ENCODE measurements around the gene LIPJ. TPM values are rescaled to one million over a fixed set of nuclear protein-coding genes. Genes with fewer than 3 reads are reported as not detected.

LIPJ gene
- total RNA-seq, 2 donors from 2014 or later: 0.09 to 0.17 TPM

- no peak overlapping the region for H3K27ac ChIP-seq
- H3K36me3 ChIP-seq: no peaks in the 10 kb centered on the region
- no peaks in the 10 kb centered on the region for H3K4me1 ChIP-seq (replicated peaks)
- TF ChIP-seq, protein P1, sequence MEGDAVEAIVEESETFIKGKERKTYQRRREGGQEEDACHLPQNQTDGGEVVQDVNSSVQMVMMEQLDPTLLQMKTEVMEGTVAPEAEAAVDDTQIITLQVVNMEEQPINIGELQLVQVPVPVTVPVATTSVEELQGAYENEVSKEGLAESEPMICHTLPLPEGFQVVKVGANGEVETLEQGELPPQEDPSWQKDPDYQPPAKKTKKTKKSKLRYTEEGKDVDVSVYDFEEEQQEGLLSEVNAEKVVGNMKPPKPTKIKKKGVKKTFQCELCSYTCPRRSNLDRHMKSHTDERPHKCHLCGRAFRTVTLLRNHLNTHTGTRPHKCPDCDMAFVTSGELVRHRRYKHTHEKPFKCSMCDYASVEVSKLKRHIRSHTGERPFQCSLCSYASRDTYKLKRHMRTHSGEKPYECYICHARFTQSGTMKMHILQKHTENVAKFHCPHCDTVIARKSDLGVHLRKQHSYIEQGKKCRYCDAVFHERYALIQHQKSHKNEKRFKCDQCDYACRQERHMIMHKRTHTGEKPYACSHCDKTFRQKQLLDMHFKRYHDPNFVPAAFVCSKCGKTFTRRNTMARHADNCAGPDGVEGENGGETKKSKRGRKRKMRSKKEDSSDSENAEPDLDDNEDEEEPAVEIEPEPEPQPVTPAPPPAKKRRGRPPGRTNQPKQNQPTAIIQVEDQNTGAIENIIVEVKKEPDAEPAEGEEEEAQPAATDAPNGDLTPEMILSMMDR (IDR thresholded peaks at IDR 0.05): no peak
- TF ChIP-seq POLR2AphosphoS5 (IDR thresholded peaks at IDR 0.05): no peak
- no peak for TF ChIP-seq POLR2A (IDR thresholded peaks at IDR 0.05)
- intact Hi-C loops (cut with DNase I): no loop called here
- H3K4me3 ChIP-seq: no peak overlapping the region
- H3K9me3 ChIP-seq: no peaks in the 10 kb centered on the region
- no peak for DNase-seq (ENCODE audit: low spot score)
- no peaks in the 10 kb centered on the region for H3K27me3 ChIP-seq (replicated peaks; ENCODE audit: insufficient read depth)
- WGBS: 95% methylated on average over 2 of the region's 2 CpGs
Measured at GRCh38 chr10:88592906-88593305, 6.3 kb downstream of the LIPJ start.

- no peak for TF ChIP-seq POLR2AphosphoS5 (IDR thresholded peaks at IDR 0.05)
- TF ChIP-seq, protein P1 (IDR thresholded peaks at IDR 0.05): no peak
- H3K27ac ChIP-seq: no peak overlapping the region
- H3K9me3 ChIP-seq: no peaks in the 10 kb centered on the region
- H3K27me3 ChIP-seq (replicated peaks; ENCODE audit: insufficient read depth): no peaks in the 10 kb centered on the region
- no peaks in the 10 kb centered on the region for H3K4me1 ChIP-seq (replicated peaks)
- H3K4me3 ChIP-seq: no peak overlapping the region
- H3K36me3 ChIP-seq: no peaks in the 10 kb centered on the region
- intact Hi-C loops (cut with DNase I): no loop called here
- WGBS: 100% methylated on average over 1 of the region's 1 CpG
- DNase-seq (ENCODE audit: low spot score): no peak
Measured at GRCh38 chr10:88594482-88594881, 7.9 kb downstream of the LIPJ start.

- no peaks in the 10 kb centered on the region for H3K4me1 ChIP-seq (replicated peaks)
- WGBS: 83% methylated on average over 1 of the region's 1 CpG
Measured at GRCh38 chr10:88598055-88598454, 11.5 kb downstream of the LIPJ start.

GRCh38 chr10:88608052-88608732 lies 21.6 kb downstream of the LIPJ start:
- intact Hi-C loops (cut with DNase I): no loop called here
- no peaks in the 10 kb centered on the region for H3K4me1 ChIP-seq (replicated peaks)
- no peak overlapping the region for H3K27ac ChIP-seq
- no peaks in the 10 kb centered on the region for H3K9me3 ChIP-seq
- H3K36me3 ChIP-seq: no peaks in the 10 kb centered on the region
- 84% methylated on average over 6 of the region's 6 CpGs for WGBS
- H3K27me3 ChIP-seq (replicated peaks; ENCODE audit: insufficient read depth): no peaks in the 10 kb centered on the region
- H3K4me3 ChIP-seq: no peak overlapping the region
- TF ChIP-seq POLR2A (IDR thresholded peaks at IDR 0.05): no peak
- no peak for TF ChIP-seq POLR2AphosphoS5 (IDR thresholded peaks at IDR 0.05)
- TF ChIP-seq, protein P1 (IDR thresholded peaks at IDR 0.05): no peak
- DNase-seq (ENCODE audit: low spot score): no peak

More at GRCh38 chr10:88598055-88598454, 11.5 kb downstream of the LIPJ start:
- intact Hi-C loops (cut with DNase I): no loop called here
- Histone ChIP-seq H3K27me3 (replicated peaks; ENCODE audit: insufficient read depth) (no peaks in the 10 kb centered on the region), H3K4me3 (no peak overlapping the region), H3K27ac (no peak overlapping the region), H3K9me3 (no peaks in the 10 kb centered on the region), H3K36me3 (no peaks in the 10 kb centered on the region)
- DNase-seq (ENCODE audit: low spot score): no peak
- TF ChIP-seq POLR2A (IDR thresholded peaks at IDR 0.05) (no peak), POLR2AphosphoS5 (IDR thresholded peaks at IDR 0.05) (no peak)
- TF ChIP-seq, protein P1 (IDR thresholded peaks at IDR 0.05): no peak

DNA sequence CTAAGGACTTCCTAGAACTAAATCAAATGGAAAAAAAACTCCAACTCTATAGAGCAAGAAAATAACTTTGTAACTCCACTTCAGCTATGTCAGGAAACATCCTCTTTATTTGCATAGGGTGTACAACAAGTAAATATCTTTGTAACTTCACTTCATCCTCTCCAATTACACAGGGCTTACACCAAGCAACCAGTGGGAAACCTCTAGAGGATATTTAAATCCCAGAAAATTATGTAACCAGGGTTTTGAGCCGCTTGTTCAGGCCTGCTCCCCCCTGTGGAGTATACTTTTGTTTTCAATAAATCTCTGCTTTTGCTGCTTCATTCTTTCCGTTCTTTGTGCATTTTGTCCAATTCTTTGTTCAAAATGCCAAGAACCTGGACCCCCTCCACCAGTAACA lies 22.2 kb downstream of the LIPJ start:
- H3K4me3 ChIP-seq: no peak overlapping the region
- no peaks in the 10 kb centered on the region for H3K27me3 ChIP-seq (replicated peaks; ENCODE audit: insufficient read depth)
- no peaks in the 10 kb centered on the region for H3K4me1 ChIP-seq (replicated peaks)
- H3K36me3 ChIP-seq: no peaks in the 10 kb centered on the region
- intact Hi-C loops (cut with DNase I): no loop called here
- WGBS: 58% methylated on average over 2 of the region's 2 CpGs
- H3K27ac ChIP-seq: no peak overlapping the region
- no peak for DNase-seq (ENCODE audit: low spot score)
- no peaks in the 10 kb centered on the region for H3K9me3 ChIP-seq
- TF ChIP-seq, protein P1 (IDR thresholded peaks at IDR 0.05): no peak
- no peak for TF ChIP-seq POLR2AphosphoS5 (IDR thresholded peaks at IDR 0.05)
- no peak for TF ChIP-seq POLR2A (IDR thresholded peaks at IDR 0.05)

Measured in prostate gland (tissue), 2 donors.